ENCODE data around the gene CBY1. TPM values are rescaled to one million over a fixed set of nuclear protein-coding genes. Genes with fewer than 3 reads are reported as not detected.

The CBY1 gene
- total RNA-seq, 2 experiments from 2014 or later: 3.5 to 12.8 TPM

DNA sequence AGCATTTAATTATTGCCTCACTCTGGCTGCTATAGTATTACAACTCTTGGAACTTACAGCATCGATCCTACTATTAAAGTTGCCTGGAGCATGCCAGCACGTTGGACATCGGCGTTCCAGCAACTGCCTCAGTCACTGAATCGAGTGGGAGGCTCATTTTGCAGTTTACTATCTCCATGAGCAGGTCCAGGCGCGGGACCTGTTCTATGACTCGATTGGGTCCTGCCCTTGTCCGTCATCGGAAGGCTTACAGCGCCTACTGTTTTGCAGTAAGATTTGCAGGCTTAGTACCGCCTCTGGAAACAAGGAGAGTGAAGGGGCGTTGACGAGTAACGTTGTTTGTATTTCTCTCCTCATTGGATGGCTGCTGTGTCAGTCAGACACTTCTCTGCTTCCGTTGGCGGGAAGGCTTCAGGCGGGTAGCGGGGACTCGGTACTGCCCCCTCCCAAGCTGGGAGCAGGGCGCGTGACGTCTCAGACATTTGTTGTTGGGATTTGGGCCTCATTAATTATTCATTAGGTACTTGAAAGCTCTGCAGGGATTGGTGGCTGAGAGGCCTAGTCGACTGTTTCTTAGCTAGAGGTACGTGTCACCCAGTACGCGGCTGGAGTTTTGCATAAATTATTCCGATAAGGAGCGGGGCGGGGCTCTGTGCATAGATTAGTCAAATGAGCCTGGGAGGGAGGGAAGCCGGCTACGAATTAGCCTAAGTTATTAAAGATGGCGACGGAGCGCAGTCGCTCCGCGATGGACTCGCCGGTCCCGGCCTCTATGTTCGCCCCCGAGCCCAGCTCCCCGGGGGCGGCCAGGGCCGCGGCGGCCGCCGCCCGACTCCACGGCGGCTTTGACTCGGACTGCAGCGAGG, 49.0 kb downstream of the CBY1 start, which contains the start of gene GTPBP1:
TSS of gene GTPBP1 (plus strand) at position 710 of the 866 bp plus-strand sequence. CDS start at position 722, 12 bp downstream.
- Histone ChIP-seq H3K4me3 (ENCODE audit: low read depth, low read length, poor library complexity, severe bottlenecking) (peak within 1 kb of the TSS; percentile 97), H2AFZ (ENCODE audit: low read length) (peak within 1 kb of the TSS; percentile 77), H3K79me2 (ENCODE audit: insufficient read depth, low read depth, low read length) (peaks cover 44% of the 10 kb centered on the region; the same call in 1 of the 2 replicates), H3K9me2 (ENCODE audit: insufficient read depth, low read length) (no peaks in the 10 kb centered on the region), H4K20me1 (ENCODE audit: insufficient read depth, low read length) (peaks cover 29% of the 10 kb centered on the region), H3K4me1 (ENCODE audit: insufficient read depth, low read length, poor library complexity, severe bottlenecking) (peaks cover 69% of the 10 kb centered on the region), H3K9me3 (ENCODE audit: low read length) (no peaks in the 10 kb centered on the region), H3K4me2 (ENCODE audit: low read length) (peak within 1 kb of the TSS; percentile 93), H3K27ac (ENCODE audit: low read depth, low read length, poor library complexity, severe bottlenecking) (peak within 1 kb of the TSS; percentile 79), H3K36me3 (ENCODE audit: insufficient read depth, low read length) (peaks cover 10% of the 10 kb centered on the region)
- DNase-seq (ENCODE audit: low spot score): peak; percentile 100
- BruUV-seq (replicated peaks): no TSS peak
- TF ChIP-seq, protein P1, sequence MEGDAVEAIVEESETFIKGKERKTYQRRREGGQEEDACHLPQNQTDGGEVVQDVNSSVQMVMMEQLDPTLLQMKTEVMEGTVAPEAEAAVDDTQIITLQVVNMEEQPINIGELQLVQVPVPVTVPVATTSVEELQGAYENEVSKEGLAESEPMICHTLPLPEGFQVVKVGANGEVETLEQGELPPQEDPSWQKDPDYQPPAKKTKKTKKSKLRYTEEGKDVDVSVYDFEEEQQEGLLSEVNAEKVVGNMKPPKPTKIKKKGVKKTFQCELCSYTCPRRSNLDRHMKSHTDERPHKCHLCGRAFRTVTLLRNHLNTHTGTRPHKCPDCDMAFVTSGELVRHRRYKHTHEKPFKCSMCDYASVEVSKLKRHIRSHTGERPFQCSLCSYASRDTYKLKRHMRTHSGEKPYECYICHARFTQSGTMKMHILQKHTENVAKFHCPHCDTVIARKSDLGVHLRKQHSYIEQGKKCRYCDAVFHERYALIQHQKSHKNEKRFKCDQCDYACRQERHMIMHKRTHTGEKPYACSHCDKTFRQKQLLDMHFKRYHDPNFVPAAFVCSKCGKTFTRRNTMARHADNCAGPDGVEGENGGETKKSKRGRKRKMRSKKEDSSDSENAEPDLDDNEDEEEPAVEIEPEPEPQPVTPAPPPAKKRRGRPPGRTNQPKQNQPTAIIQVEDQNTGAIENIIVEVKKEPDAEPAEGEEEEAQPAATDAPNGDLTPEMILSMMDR (conservative IDR thresholded peaks at IDR 0.05; ENCODE audit: low read length): no peak
- TF ChIP-seq EZH2phosphoT487 (IDR thresholded peaks at IDR 0.05; ENCODE audit: borderline replicate concordance, low read depth, low read length): no peak
- ChIA-PET CTCF (ENCODE audit: unreplicated experiment) (interaction anchor here (0.6 kb wide), 1 partner anchor 120 kb away, joined by 4 read pairs; no protein-coding TSS in a partner anchor), POLR2A (interaction anchor here (0.6 to 0.8 kb wide), 4 partner anchors 10 to 789 kb away, joined by 3 to 4 read pairs (median 4); no protein-coding TSS in a partner anchor)
- intact Hi-C loops (cut with micrococcal nuclease; ENCODE audit: unreplicated experiment): loop anchor here (2.0 to 10.0 kb wide), 3 partner anchors 25 to 651 kb away; partner anchors contain the start of genes PICK1 and TOMM22

DNA sequence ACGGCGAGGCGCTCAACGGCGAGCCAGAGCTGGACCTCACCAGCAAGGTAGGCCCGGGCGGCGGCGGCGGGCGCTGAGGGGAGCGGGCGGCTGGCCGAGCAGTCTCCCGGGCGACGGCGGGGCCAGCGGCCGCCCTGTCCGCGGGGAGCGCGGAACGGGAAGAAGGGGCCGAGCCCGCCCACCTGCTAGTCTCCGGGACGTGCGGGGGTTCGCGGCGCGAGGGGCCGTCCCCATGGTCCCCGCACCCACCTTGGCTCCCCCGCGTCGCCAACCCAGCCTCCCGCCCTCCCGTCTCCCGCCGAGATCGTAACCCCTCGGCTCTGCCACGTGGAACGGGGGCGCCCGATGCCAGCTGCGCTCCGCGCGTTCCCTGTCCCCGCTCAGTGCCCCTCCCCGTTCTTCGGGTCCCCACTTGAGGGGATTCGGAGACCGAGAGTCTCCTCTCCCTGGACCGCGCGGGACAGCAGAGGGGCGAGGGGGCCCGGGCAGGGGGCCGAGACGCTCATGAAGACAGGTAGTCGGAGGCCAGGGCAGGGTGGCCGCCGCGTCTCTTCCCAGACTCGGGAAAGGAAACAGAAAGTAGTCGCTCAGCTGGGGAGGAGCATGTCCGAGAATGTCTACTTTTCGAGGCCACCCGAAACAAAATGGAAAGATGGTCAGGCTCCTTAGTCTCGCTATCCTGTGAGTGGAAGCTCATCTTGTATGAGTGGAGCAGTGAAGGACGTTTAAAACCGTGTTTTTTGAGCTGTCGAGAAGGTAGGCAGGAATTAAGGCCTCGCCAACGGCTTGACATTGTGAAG, 49.9 kb downstream of the CBY1 start:
- intact Hi-C loops (cut with micrococcal nuclease; ENCODE audit: unreplicated experiment): loop anchor here (10.0 kb wide), 1 partner anchor 652 kb away; the partner anchor contains the start of gene PICK1
- no peaks in the 10 kb centered on the region for H3K9me2 ChIP-seq (ENCODE audit: insufficient read depth, low read length)
- H3K36me3 ChIP-seq (ENCODE audit: insufficient read depth, low read length): peaks cover 18% of the 10 kb centered on the region
- H3K9me3 ChIP-seq (ENCODE audit: low read length): no peaks in the 10 kb centered on the region
- ChIA-PET CTCF (ENCODE audit: unreplicated experiment) (no interaction called here), POLR2A (interaction anchor here (0.6 to 0.8 kb wide), 3 partner anchors 9 to 211 kb away, joined by 3 to 4 read pairs (median 4); no protein-coding TSS in a partner anchor)
- no TSS peak for BruUV-seq (replicated peaks)
- H2AFZ ChIP-seq (ENCODE audit: low read length): peak overlapping the region; percentile 51; the same call in 1 of the 2 replicates
- peaks cover 52% of the 10 kb centered on the region for H3K79me2 ChIP-seq (ENCODE audit: insufficient read depth, low read depth, low read length)
- peak; percentile 20 for DNase-seq (ENCODE audit: low spot score)
- peaks cover 35% of the 10 kb centered on the region for H4K20me1 ChIP-seq (ENCODE audit: insufficient read depth, low read length)
- peak overlapping the region; percentile 97 for H3K4me3 ChIP-seq (ENCODE audit: low read depth, low read length, poor library complexity, severe bottlenecking)
- TF ChIP-seq EZH2phosphoT487 (IDR thresholded peaks at IDR 0.05; ENCODE audit: borderline replicate concordance, low read depth, low read length): no peak
- TF ChIP-seq, protein P1 (conservative IDR thresholded peaks at IDR 0.05; ENCODE audit: low read length): no peak
- peaks cover 69% of the 10 kb centered on the region for H3K4me1 ChIP-seq (ENCODE audit: insufficient read depth, low read length, poor library complexity, severe bottlenecking)
- H3K27ac ChIP-seq (ENCODE audit: low read depth, low read length, poor library complexity, severe bottlenecking): peak overlapping the region; percentile 47
- H3K4me2 ChIP-seq (ENCODE audit: low read length): peak overlapping the region; percentile 81
